ENCODE measurements around the gene ESR2. TPM values are rescaled to one million over a fixed set of nuclear protein-coding genes. Genes with fewer than 3 reads are reported as not detected.
A peak's percentile ranks its signal among the peaks of the same experiment; 100 is the strongest.
"Not testable (repeated sequence)": the region's sequence is repeated elsewhere in the genome, so short reads cannot be mapped to it uniquely, and the experiment has no call there.

The ESR2 gene
- total and polyA plus RNA-seq, 2 donors (not counting 3 experiments of a cell fraction or from before 2014, with no cell fraction given) = 0.10 to 0.58 TPM

- Histone ChIP-seq H3K9me3 (replicated peaks; ENCODE audit: control insufficient read depth, insufficient read depth, low read length) (no peaks in the 10 kb centered on the region), H3K27ac (ENCODE audit: insufficient read depth, low read depth, low read length) (no peak overlapping the region), H3K4me3 (replicated peaks in 1 of 3; ENCODE audit: insufficient read depth in 1 of 3, low read depth in 1 of 3, low read length in 3 of 3) (no peak overlapping the region), H3K79me2 (ENCODE audit: control insufficient read depth, insufficient read depth, low read length) (no peaks in the 10 kb centered on the region), H3K27me3 (ENCODE audit: control insufficient read depth in 2 of 2, insufficient read depth in 2 of 2, low read length in 2 of 2) (no peaks in the 10 kb centered on the region), H2AFZ (ENCODE audit: low read depth, low read length) (no peak overlapping the region), H3K4me1 (ENCODE audit: control insufficient read depth, extremely low read depth, insufficient read depth, low read length) (peaks cover 2% of the 10 kb centered on the region), H3K9me1 (replicated peaks; ENCODE audit: control insufficient read depth, extremely low read depth, insufficient read depth, low read length) (no peaks in the 10 kb centered on the region), H3K4me2 (ENCODE audit: insufficient read depth, low read length) (no peak overlapping the region), H3K9ac (replicated peaks; ENCODE audit: extremely low read depth, insufficient read depth, low read length) (no peak overlapping the region), H4K20me1 (replicated peaks; ENCODE audit: control insufficient read depth, extremely low read depth, insufficient read depth, low read length) (no peaks in the 10 kb centered on the region), H3K36me3 (ENCODE audit: control insufficient read depth in 2 of 2, extremely low read depth in 1 of 2, insufficient read depth in 2 of 2, low read length in 2 of 2) (peaks cover 0 to 9% of the 10 kb centered on the region in 2 experiments)
- ChIA-PET POLR2A (no interaction called here), CTCF (interaction anchor here (1.0 to 1.3 kb wide), 4 partner anchors 9 to 91 kb away, joined by 3 to 5 read pairs (median 4); partner anchors contain the start of gene ESR2)
- intact Hi-C loops (cut with micrococcal nuclease) = no loop called here
- FAIRE-seq = peak; percentile 81
- peak; percentile 13 for DNase-seq (ENCODE audit: low read depth, low spot score)
- dilution Hi-C loops (cut with MboI; ENCODE audit: extremely low pct_ligation_motif_present, low sequenced_read_pairs) = no loop called here
- BruUV-seq (replicated peaks) = no TSS peak
- no peak for TF ChIP-seq JUN (IDR thresholded peaks at IDR 0.05; ENCODE audit: borderline replicate concordance, insufficient read depth, insufficient read length, low read depth)
- TF ChIP-seq CTCF (IDR thresholded peaks at IDR 0.05; ENCODE audit: extremely low read depth in 1 of 2, insufficient read depth in 1 of 2, low read depth in 1 of 2, low read length in 2 of 2) = no peak
- TF ChIP-seq POLR2AphosphoS5 (IDR thresholded peaks at IDR 0.05; ENCODE audit: insufficient read depth, low read depth, low read length) = no peak
- TF ChIP-seq POLR2A (IDR thresholded peaks at IDR 0.05; ENCODE audit: low read depth, low read length) = no peak
- TF ChIP-seq GATA2 (IDR thresholded peaks at IDR 0.05; ENCODE audit: insufficient read depth, insufficient read length, low read depth, low read length) = no peak
- no peak for TF ChIP-seq EZH2 (IDR thresholded peaks at IDR 0.05; ENCODE audit: borderline replicate concordance, low read depth, low read length, severe bottlenecking)
- no peak for TF ChIP-seq MYC (IDR thresholded peaks at IDR 0.05; ENCODE audit: low read depth, low read length)
- no peak for TF ChIP-seq MAX (IDR thresholded peaks at IDR 0.05; ENCODE audit: insufficient read depth, insufficient read length)
- no peak for TF ChIP-seq FOS (IDR thresholded peaks at IDR 0.05; ENCODE audit: borderline replicate concordance, insufficient read depth, low read length)
Measured at GRCh38 chr14:64212666-64213065, 81.5 kb downstream of the ESR2 start.

GRCh38 chr14:64210912-64211311, 83.3 kb downstream of the ESR2 start:
- H4K20me1 ChIP-seq (replicated peaks; ENCODE audit: control insufficient read depth, extremely low read depth, insufficient read depth, low read length); H3K27ac ChIP-seq (ENCODE audit: insufficient read depth, low read depth, low read length); H3K4me1 ChIP-seq (ENCODE audit: control insufficient read depth, extremely low read depth, insufficient read depth, low read length); dilution Hi-C loops (cut with MboI; ENCODE audit: extremely low pct_ligation_motif_present, low sequenced_read_pairs); CTCF ChIA-PET; H3K9me3 ChIP-seq (replicated peaks; ENCODE audit: control insufficient read depth, insufficient read depth, low read length); FAIRE-seq; BruUV-seq (replicated peaks); H3K36me3 ChIP-seq (ENCODE audit: control insufficient read depth in 2 of 2, extremely low read depth in 1 of 2, insufficient read depth in 2 of 2, low read length in 2 of 2); H3K4me3 ChIP-seq (replicated peaks in 1 of 3; ENCODE audit: insufficient read depth in 1 of 3, low read depth in 1 of 3, low read length in 3 of 3); POLR2A ChIA-PET; H3K9me1 ChIP-seq (replicated peaks; ENCODE audit: control insufficient read depth, extremely low read depth, insufficient read depth, low read length); H3K9ac ChIP-seq (replicated peaks; ENCODE audit: extremely low read depth, insufficient read depth, low read length); H2AFZ ChIP-seq (ENCODE audit: low read depth, low read length); H3K27me3 ChIP-seq (ENCODE audit: control insufficient read depth in 2 of 2, insufficient read depth in 2 of 2, low read length in 2 of 2); H3K4me2 ChIP-seq (ENCODE audit: insufficient read depth, low read length); H3K79me2 ChIP-seq (ENCODE audit: control insufficient read depth, insufficient read depth, low read length); intact Hi-C loops (cut with micrococcal nuclease); DNase-seq (ENCODE audit: low read depth, low spot score): not testable (repeated sequence)
